A549 treated with Mapracorat at 1 μM for 4 hours (cell line): ENCODE data around the gene TAX1BP1. TPM values are rescaled to one million over a fixed set of nuclear protein-coding genes. Genes with fewer than 3 reads are reported as not detected.

ENCODE experiments used
- total RNA-seq: library from RNA; stranded (reverse); fragments of 200-300 nt; extraction: Qiagen RNA extraction; gene quantifications from 5 replicates; pipeline ENCODE4 v1.2.3, GENCODE V29; 2022

The TAX1BP1 gene
- 61.6 to 91.2 TPM (median 76.9 TPM) in 5 replicates for total RNA-seq

GRCh38 chr7:27739909-27740448, at the start of gene TAX1BP1:
Gene TAX1BP1 (plus strand): TSS chr7:27740162. CDS start chr7:27748525, 8,363 bp downstream.

Other genes with a start within 250 kb of the TAX1BP1 start
- gene HIBADH, start 77.3 kb upstream of the TAX1BP1 start, total RNA-seq, result 38.6 to 44.4 TPM (median 42.8 TPM) in 5 replicates